Uterus (tissue), 2 donors: Measurements from ENCODE around the gene UVRAG.
"Not testable (repeated sequence)": the region's sequence is repeated elsewhere in the genome, so short reads cannot be mapped to it uniquely, and the experiment has no call there.

Experiments used
- POLR2A ChIP-seq, 2 donors: fragments of 450-650 bp; IDR thresholded peaks; one replicate each; pipeline ENCODE4 v1.6.1; 2016; ENCODE audit warnings: antibody characterized with exemption in 2 of 2, mild to moderate bottlenecking in 1 of 2, moderate library complexity in 1 of 2
- TF ChIP-seq, protein P1 (sequence below), 4 experiments: fragments of 200-600 bp in 2 of 4; fragments of 450-650 bp in 2 of 4; sonication (generic) in 2 of 4; IDR thresholded peaks; one replicate each; pipeline ENCODE4 v1.5.1; 2016 to 2019; ENCODE audit warnings: antibody characterized with exemption in 4 of 4, mild to moderate bottlenecking in 2 of 4, moderate library complexity in 1 of 4

DNA sequence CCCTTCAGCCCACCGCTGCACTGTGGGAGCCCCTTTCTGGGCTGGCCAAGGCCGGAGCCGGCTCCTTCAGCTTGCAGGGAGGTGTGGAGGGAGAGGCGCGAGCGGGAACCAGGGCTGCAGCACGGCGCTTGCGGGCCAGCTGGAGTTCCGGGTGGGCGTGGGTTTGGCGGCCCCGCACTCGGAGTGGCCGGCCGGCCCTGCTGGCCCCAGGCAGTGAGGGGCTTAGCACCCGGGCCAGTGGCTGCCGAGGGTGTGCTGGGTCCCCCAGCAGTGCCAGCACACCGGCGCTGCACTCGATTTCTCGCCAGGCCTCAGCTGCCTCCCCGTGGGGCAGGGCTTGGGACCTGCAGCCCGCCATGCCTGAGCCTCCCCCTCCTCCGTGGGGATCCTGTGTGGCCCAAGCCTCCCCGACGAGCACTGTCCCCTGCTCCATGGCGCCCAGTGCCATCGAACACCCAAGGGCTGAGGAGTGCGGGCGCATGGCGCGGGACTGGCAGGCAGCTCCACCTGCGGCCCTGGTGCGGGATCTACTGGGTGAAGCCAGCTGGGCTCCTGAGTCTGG lies 245.5 kb downstream of the UVRAG start:
- TF ChIP-seq POLR2A (IDR thresholded peaks at IDR 0.05), result not testable (repeated sequence)
- TF ChIP-seq, protein P1, sequence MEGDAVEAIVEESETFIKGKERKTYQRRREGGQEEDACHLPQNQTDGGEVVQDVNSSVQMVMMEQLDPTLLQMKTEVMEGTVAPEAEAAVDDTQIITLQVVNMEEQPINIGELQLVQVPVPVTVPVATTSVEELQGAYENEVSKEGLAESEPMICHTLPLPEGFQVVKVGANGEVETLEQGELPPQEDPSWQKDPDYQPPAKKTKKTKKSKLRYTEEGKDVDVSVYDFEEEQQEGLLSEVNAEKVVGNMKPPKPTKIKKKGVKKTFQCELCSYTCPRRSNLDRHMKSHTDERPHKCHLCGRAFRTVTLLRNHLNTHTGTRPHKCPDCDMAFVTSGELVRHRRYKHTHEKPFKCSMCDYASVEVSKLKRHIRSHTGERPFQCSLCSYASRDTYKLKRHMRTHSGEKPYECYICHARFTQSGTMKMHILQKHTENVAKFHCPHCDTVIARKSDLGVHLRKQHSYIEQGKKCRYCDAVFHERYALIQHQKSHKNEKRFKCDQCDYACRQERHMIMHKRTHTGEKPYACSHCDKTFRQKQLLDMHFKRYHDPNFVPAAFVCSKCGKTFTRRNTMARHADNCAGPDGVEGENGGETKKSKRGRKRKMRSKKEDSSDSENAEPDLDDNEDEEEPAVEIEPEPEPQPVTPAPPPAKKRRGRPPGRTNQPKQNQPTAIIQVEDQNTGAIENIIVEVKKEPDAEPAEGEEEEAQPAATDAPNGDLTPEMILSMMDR (IDR thresholded peaks at IDR 0.05), result not testable (repeated sequence)
